ENCODE results near the gene TCIRG1.

The TCIRG1 gene

GRCh38 chr11:68010090-68011041 lies 28.5 kb upstream of the TCIRG1 start, which contains the start of gene ALDH3B1:
TSS of gene ALDH3B1 (plus strand) at chr11:68010327. CDS start at chr11:68015298, 4,971 bp downstream.
- H3K27me3 ChIP-seq (ENCODE audit: insufficient read depth, poor library complexity, severe bottlenecking) = no peaks in the 10 kb centered on the region
- peak; percentile 89 to 99 for DNase-seq (ENCODE audit: low read depth in 1 of 2, low spot score in 1 of 2)
- TF ChIP-seq POLR2AphosphoS5 (IDR thresholded peaks at IDR 0.05; ENCODE audit: low read depth) (peak; percentile 93), GABPA (IDR thresholded peaks at IDR 0.05; ENCODE audit: low read depth) (no peak), SPI1 (IDR thresholded peaks at IDR 0.05; ENCODE audit: borderline replicate concordance, low read depth) (peak; percentile 35; the same call in 1 of the 2 replicates), REST (IDR thresholded peaks at IDR 0.05; ENCODE audit: insufficient replicate concordance, low read depth) (peak; percentile 45)
- TF ChIP-seq, protein P1, sequence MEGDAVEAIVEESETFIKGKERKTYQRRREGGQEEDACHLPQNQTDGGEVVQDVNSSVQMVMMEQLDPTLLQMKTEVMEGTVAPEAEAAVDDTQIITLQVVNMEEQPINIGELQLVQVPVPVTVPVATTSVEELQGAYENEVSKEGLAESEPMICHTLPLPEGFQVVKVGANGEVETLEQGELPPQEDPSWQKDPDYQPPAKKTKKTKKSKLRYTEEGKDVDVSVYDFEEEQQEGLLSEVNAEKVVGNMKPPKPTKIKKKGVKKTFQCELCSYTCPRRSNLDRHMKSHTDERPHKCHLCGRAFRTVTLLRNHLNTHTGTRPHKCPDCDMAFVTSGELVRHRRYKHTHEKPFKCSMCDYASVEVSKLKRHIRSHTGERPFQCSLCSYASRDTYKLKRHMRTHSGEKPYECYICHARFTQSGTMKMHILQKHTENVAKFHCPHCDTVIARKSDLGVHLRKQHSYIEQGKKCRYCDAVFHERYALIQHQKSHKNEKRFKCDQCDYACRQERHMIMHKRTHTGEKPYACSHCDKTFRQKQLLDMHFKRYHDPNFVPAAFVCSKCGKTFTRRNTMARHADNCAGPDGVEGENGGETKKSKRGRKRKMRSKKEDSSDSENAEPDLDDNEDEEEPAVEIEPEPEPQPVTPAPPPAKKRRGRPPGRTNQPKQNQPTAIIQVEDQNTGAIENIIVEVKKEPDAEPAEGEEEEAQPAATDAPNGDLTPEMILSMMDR (IDR thresholded peaks at IDR 0.05; ENCODE audit: insufficient read depth, low read length) = no peak
- peak within 1 kb of the TSS; percentile 95 for H3K27ac ChIP-seq (replicated peaks)
- peak within 1 kb of the TSS; percentile 66 for H3K4me3 ChIP-seq (replicated peaks; ENCODE audit: insufficient read depth, low read length)

DNA sequence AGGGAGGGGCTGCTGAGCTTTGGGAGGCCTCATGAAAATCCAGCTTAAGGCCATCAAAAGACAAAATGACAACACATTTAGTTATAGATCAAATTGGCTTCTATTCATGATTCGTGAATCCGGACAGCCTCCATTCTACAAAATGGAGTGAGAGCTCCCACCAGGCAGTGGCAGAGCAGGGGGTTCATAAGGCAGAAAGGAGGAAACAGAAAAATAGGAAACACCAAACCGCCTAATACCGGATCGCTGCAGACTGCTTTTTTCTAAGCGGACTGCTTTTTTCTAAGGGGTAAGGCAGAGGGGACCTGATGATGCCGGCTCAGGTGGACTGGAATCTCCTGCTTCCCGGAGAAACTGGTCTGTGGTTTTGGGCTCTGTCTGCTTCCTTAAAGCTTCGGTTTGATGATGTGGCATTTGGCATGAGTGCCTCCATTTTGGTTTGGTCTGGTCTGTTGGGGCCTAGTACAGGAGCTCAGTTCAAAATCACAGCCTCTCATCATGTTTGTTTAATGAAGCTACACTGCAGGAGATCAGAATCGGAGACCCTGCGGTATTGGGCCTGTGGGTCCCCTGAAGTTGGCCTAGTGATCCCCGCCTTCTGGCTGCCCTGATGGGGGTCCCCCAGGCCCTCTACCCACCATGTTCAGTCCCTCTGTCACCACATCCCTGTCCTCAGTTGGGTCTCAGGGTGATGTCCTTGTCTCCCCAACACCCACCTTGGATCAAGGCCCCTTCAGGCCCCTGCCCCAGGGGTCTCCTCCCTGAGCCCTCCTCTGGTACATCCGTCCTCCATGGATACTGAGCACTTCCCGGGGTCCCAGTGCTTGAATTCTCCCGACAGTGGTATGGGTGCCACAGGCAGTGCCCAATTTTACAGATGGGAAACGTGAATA lies 27.5 kb upstream of the TCIRG1 start:
- DNase-seq (ENCODE audit: low read depth in 1 of 2, low spot score in 1 of 2) = peak in 1 of 2 experiments; percentile 65
- TF ChIP-seq GABPA (IDR thresholded peaks at IDR 0.05; ENCODE audit: low read depth) (no peak), POLR2AphosphoS5 (IDR thresholded peaks at IDR 0.05; ENCODE audit: low read depth) (no peak; the same call in 1 of the 2 replicates), SPI1 (IDR thresholded peaks at IDR 0.05; ENCODE audit: borderline replicate concordance, low read depth) (no peak), REST (IDR thresholded peaks at IDR 0.05; ENCODE audit: insufficient replicate concordance, low read depth) (no peak)
- TF ChIP-seq, protein P1 (IDR thresholded peaks at IDR 0.05; ENCODE audit: insufficient read depth, low read length) = no peak
- H3K4me3 ChIP-seq (replicated peaks; ENCODE audit: insufficient read depth, low read length) = peak overlapping the region; percentile 66
- no peaks in the 10 kb centered on the region for H3K27me3 ChIP-seq (ENCODE audit: insufficient read depth, poor library complexity, severe bottlenecking)
- peak overlapping the region; percentile 95 for H3K27ac ChIP-seq (replicated peaks)

GRCh38 chr11:68012044-68012842 lies 26.6 kb upstream of the TCIRG1 start:
- DNase-seq (ENCODE audit: low read depth in 1 of 2, low spot score in 1 of 2) = peak in 1 of 2 experiments; percentile 68
- H3K27ac ChIP-seq (replicated peaks) = peak overlapping the region; percentile 95
- no peak for TF ChIP-seq REST (IDR thresholded peaks at IDR 0.05; ENCODE audit: insufficient replicate concordance, low read depth)
- TF ChIP-seq, protein P1 (IDR thresholded peaks at IDR 0.05; ENCODE audit: insufficient read depth, low read length) = no peak
- TF ChIP-seq GABPA (IDR thresholded peaks at IDR 0.05; ENCODE audit: low read depth) = no peak
- peak; percentile 80; the same call in 1 of the 2 replicates for TF ChIP-seq SPI1 (IDR thresholded peaks at IDR 0.05; ENCODE audit: borderline replicate concordance, low read depth)
- TF ChIP-seq POLR2AphosphoS5 (IDR thresholded peaks at IDR 0.05; ENCODE audit: low read depth) = no peak
- peak overlapping the region; percentile 66; the same call in 1 of the 2 replicates for H3K4me3 ChIP-seq (replicated peaks; ENCODE audit: insufficient read depth, low read length)
- no peaks in the 10 kb centered on the region for H3K27me3 ChIP-seq (ENCODE audit: insufficient read depth, poor library complexity, severe bottlenecking)

Data from HL-60 (cell line).